ENCODE data around the gene COL25A1.

DNA sequence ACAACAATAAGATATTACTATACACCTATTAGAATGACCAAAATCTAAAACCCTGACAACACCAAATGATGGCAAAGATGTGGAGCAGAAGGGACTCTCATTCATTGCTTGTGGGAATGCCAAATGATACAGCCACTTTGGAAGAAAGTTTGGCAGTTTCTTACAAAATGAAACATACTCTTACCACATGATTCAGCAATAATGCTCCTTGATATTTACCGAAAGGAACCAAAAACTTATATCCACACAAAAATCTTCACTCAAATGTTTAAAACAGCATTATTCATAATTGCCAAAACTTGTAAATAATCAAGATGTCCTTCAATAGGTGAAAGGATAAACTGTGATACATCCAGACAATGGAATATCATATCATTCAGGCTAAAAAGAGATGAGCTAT lies 180.9 kb downstream of the COL25A1 start:
- TF ChIP-seq, protein P1, sequence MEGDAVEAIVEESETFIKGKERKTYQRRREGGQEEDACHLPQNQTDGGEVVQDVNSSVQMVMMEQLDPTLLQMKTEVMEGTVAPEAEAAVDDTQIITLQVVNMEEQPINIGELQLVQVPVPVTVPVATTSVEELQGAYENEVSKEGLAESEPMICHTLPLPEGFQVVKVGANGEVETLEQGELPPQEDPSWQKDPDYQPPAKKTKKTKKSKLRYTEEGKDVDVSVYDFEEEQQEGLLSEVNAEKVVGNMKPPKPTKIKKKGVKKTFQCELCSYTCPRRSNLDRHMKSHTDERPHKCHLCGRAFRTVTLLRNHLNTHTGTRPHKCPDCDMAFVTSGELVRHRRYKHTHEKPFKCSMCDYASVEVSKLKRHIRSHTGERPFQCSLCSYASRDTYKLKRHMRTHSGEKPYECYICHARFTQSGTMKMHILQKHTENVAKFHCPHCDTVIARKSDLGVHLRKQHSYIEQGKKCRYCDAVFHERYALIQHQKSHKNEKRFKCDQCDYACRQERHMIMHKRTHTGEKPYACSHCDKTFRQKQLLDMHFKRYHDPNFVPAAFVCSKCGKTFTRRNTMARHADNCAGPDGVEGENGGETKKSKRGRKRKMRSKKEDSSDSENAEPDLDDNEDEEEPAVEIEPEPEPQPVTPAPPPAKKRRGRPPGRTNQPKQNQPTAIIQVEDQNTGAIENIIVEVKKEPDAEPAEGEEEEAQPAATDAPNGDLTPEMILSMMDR (IDR thresholded peaks at IDR 0.05; ENCODE audit: extremely low read depth in 1 of 2, insufficient read depth in 1 of 2, low read depth in 1 of 2, low read length in 2 of 2) = no peak
- TF ChIP-seq POLR2A (IDR thresholded peaks at IDR 0.05; ENCODE audit: low read depth, low read length) (no peak), POLR2AphosphoS5 (IDR thresholded peaks at IDR 0.05; ENCODE audit: insufficient read depth, low read depth, low read length) (no peak)
